ENCODE results near the gene MAPK4.

DNA sequence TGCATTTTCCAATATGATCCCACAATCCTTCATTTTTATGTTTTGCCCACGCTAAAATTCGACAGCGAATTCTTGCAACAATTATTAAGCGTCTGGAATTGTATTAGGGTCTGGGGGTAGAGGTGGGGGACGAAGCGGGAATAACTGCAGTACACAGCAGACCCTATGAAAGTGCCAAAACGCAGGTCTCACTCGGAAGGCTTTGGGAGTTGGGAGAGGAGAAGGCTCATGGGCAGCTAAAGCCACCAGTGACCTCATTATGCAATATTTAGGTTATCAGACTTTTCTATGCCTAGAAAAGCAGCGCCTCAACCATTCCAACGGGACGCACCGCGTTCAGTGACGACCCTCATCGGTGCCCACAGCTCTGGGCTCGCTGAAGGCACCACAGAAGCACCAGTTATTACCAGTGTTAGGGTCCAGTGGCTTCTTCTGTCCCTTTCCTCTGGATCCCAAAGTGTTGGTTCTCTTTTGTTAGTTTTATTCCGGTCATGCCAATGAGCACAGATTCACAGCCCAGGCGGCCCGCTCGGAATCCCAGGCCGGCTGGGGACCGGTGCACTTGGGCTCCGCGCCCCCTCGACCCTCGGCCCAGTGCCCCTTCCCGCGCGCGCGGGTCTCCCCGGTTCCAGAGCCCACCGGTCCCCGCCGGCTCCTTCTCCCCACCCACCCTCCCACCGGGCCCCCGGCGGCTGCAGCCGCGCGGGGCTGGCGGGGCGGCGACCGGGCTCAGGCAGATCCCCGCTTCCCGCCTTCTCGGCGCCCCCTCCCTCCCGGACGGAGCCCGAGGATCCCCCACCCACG is 737 bp upstream of the MAPK4 start:
- no peak for TF ChIP-seq CTCF (conservative IDR thresholded peaks at IDR 0.05)
- no peak for TF ChIP-seq ZFX (IDR thresholded peaks at IDR 0.05)

Data from C4-2B (cell line).